ENCODE results near the gene UBASH3B. TPM values are rescaled to one million over a fixed set of nuclear protein-coding genes. Genes with fewer than 3 reads are reported as not detected.
"Not testable (repeated sequence)": the region's sequence is repeated elsewhere in the genome, so short reads cannot be mapped to it uniquely, and the experiment has no call there.

UBASH3B gene, protein sequence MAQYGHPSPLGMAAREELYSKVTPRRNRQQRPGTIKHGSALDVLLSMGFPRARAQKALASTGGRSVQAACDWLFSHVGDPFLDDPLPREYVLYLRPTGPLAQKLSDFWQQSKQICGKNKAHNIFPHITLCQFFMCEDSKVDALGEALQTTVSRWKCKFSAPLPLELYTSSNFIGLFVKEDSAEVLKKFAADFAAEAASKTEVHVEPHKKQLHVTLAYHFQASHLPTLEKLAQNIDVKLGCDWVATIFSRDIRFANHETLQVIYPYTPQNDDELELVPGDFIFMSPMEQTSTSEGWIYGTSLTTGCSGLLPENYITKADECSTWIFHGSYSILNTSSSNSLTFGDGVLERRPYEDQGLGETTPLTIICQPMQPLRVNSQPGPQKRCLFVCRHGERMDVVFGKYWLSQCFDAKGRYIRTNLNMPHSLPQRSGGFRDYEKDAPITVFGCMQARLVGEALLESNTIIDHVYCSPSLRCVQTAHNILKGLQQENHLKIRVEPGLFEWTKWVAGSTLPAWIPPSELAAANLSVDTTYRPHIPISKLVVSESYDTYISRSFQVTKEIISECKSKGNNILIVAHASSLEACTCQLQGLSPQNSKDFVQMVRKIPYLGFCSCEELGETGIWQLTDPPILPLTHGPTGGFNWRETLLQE
- total RNA-seq, result 19.3 and 20.1 TPM in 2 replicates

- Mint-ChIP-seq H3K27ac (peak within 1 kb of the TSS; percentile 81), H3K4me1 (ENCODE audit: low read depth) (peaks cover 9% of the 10 kb centered on the region), H3K4me3 (ENCODE audit: low read depth) (peak within 1 kb of the TSS; percentile 94), H3K27me3 (ENCODE audit: low read depth) (peaks cover 61% of the 10 kb centered on the region), H3K9me3 (no peaks in the 10 kb centered on the region), H3K36me3 (ENCODE audit: low read depth) (peaks cover 7% of the 10 kb centered on the region)
- intact Hi-C loops (cut with micrococcal nuclease), result loop anchor here (1.0 to 2.0 kb wide), 2 partner anchors 41 to 91 kb away; no protein-coding TSS in a partner anchor
- DNase-seq (ENCODE audit: low spot score), result peak; percentile 55
Measured at GRCh38 chr11:122655527-122656072, at the start of gene UBASH3B. Gene UBASH3B, plus strand, starts transcription at chr11:122655722. Its CDS starts 328 bp downstream, at chr11:122656050.

GRCh38 chr11:122607162-122607561 lies 48.4 kb upstream of the UBASH3B start:
- DNase-seq (ENCODE audit: low spot score); intact Hi-C loops (cut with micrococcal nuclease); H3K4me1 Mint-ChIP-seq (ENCODE audit: low read depth); H3K36me3 Mint-ChIP-seq (ENCODE audit: low read depth); H3K4me3 Mint-ChIP-seq (ENCODE audit: low read depth); H3K27me3 Mint-ChIP-seq (ENCODE audit: low read depth); H3K9me3 Mint-ChIP-seq; H3K27ac Mint-ChIP-seq: not testable (repeated sequence)

GRCh38 chr11:122612123-122612824 lies 43.2 kb upstream of the UBASH3B start:
- Mint-ChIP-seq H3K27me3 (ENCODE audit: low read depth) (peaks cover 7% of the 10 kb centered on the region), H3K9me3 (no peaks in the 10 kb centered on the region), H3K27ac (no peak overlapping the region), H3K4me3 (ENCODE audit: low read depth) (no peak overlapping the region), H3K36me3 (ENCODE audit: low read depth) (no peaks in the 10 kb centered on the region), H3K4me1 (ENCODE audit: low read depth) (no peaks in the 10 kb centered on the region)
- intact Hi-C loops (cut with micrococcal nuclease), result no loop called here
- DNase-seq (ENCODE audit: low spot score), result no peak

GRCh38 chr11:122616718-122617117 lies 38.8 kb upstream of the UBASH3B start:
- Mint-ChIP-seq H3K36me3 (ENCODE audit: low read depth) (no peaks in the 10 kb centered on the region), H3K27ac (no peak overlapping the region), H3K9me3 (no peaks in the 10 kb centered on the region), H3K4me3 (ENCODE audit: low read depth) (no peak overlapping the region), H3K4me1 (ENCODE audit: low read depth) (no peaks in the 10 kb centered on the region), H3K27me3 (ENCODE audit: low read depth) (peaks cover 4% of the 10 kb centered on the region)
- intact Hi-C loops (cut with micrococcal nuclease), result no loop called here
- no peak for DNase-seq (ENCODE audit: low spot score)

GRCh38 chr11:122617297-122617696 lies 38.2 kb upstream of the UBASH3B start:
- Mint-ChIP-seq H3K4me1 (ENCODE audit: low read depth) (no peaks in the 10 kb centered on the region), H3K9me3 (no peaks in the 10 kb centered on the region), H3K4me3 (ENCODE audit: low read depth) (no peak overlapping the region), H3K27me3 (ENCODE audit: low read depth) (peaks cover 4% of the 10 kb centered on the region), H3K36me3 (ENCODE audit: low read depth) (no peaks in the 10 kb centered on the region), H3K27ac (no peak overlapping the region)
- DNase-seq (ENCODE audit: low spot score), result no peak
- intact Hi-C loops (cut with micrococcal nuclease), result no loop called here

DNA sequence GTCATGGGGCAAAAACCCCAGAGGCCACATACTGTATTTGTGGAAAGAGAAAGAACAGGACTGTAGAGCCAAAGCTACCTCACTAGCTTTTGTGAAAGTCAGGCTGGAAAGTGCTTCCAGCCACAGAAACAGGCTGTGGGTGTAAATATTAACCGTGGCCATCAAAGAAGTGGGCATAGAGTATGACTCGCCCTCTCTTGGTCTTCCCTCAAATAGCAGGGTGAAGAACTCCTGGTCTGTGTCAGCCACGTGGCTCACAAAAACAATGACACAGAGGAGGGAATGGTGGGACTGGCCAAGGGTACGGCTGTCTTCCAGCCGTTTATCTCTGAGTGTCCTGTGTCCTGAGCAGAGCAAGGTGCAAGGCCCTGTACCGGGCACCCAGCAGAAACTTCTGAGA lies 37.6 kb upstream of the UBASH3B start:
- Mint-ChIP-seq H3K27me3 (ENCODE audit: low read depth) (peaks cover 4% of the 10 kb centered on the region), H3K9me3 (no peaks in the 10 kb centered on the region), H3K4me1 (ENCODE audit: low read depth) (no peaks in the 10 kb centered on the region), H3K27ac (no peak overlapping the region), H3K36me3 (ENCODE audit: low read depth) (no peaks in the 10 kb centered on the region), H3K4me3 (ENCODE audit: low read depth) (no peak overlapping the region)
- intact Hi-C loops (cut with micrococcal nuclease), result no loop called here
- DNase-seq (ENCODE audit: low spot score), result no peak

- H3K36me3 Mint-ChIP-seq (ENCODE audit: low read depth), result no peaks in the 10 kb centered on the region
- DNase-seq (ENCODE audit: low spot score), result no peak
- H3K27ac Mint-ChIP-seq, result no peak overlapping the region
- no peaks in the 10 kb centered on the region for H3K9me3 Mint-ChIP-seq
- H3K27me3 Mint-ChIP-seq (ENCODE audit: low read depth), result peaks cover 4% of the 10 kb centered on the region
- intact Hi-C loops (cut with micrococcal nuclease), result no loop called here
- H3K4me3 Mint-ChIP-seq (ENCODE audit: low read depth), result no peak overlapping the region
- H3K4me1 Mint-ChIP-seq (ENCODE audit: low read depth), result no peaks in the 10 kb centered on the region
Measured at GRCh38 chr11:122618927-122619326, 36.6 kb upstream of the UBASH3B start.

GRCh38 chr11:122619757-122620156 lies 35.8 kb upstream of the UBASH3B start:
- H3K36me3 Mint-ChIP-seq (ENCODE audit: low read depth), result no peaks in the 10 kb centered on the region

GRCh38 chr11:122625501-122625900 lies 30.0 kb upstream of the UBASH3B start:
- not testable (repeated sequence) for H3K27ac Mint-ChIP-seq; H3K36me3 Mint-ChIP-seq (ENCODE audit: low read depth); H3K27me3 Mint-ChIP-seq (ENCODE audit: low read depth); H3K9me3 Mint-ChIP-seq; DNase-seq (ENCODE audit: low spot score); H3K4me1 Mint-ChIP-seq (ENCODE audit: low read depth); H3K4me3 Mint-ChIP-seq (ENCODE audit: low read depth)
- intact Hi-C loops (cut with micrococcal nuclease), result loop anchor here (1.0 to 5.0 kb wide), 2 partner anchors 43 to 133 kb away; no protein-coding TSS in a partner anchor

More at GRCh38 chr11:122619757-122620156, 35.8 kb upstream of the UBASH3B start:
- Mint-ChIP-seq H3K27ac (no peak overlapping the region), H3K9me3 (no peaks in the 10 kb centered on the region), H3K4me1 (ENCODE audit: low read depth) (no peaks in the 10 kb centered on the region), H3K27me3 (ENCODE audit: low read depth) (peaks cover 6% of the 10 kb centered on the region), H3K4me3 (ENCODE audit: low read depth) (no peak overlapping the region)
- no peak for DNase-seq (ENCODE audit: low spot score)
- intact Hi-C loops (cut with micrococcal nuclease), result no loop called here

DNA sequence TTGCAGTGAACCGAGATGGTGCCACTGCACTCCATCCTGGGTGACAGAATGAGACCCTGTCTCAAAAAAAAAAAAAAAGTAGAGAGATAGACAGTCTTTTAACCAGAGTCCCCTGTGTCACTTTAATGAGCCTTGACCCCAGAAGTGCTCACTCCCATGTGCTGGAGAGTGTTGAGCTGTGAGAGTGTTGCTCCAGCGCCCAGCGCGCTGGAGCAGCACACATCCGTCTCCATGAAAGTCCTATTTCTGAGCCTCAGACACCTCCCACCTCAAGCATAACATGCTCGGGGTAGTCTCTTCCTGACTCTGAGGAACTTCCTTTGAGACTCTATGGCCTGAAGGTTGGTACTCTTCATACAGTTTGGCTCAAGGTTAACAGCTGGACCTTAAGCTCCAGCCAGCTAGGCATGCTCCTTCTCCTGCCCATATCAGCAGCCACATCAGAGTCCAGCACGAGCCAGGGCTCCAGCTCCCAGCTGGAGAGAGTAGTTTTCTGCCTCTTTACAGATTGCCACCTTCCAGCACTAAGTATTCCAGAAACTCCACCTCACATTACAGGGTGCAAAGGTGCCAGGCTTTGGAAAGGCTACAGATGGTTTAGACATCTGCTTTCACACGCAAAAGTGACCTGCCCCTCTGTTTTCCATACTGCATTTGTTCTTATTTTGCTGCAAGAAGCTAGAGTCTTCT lies 29.4 kb upstream of the UBASH3B start:
- intact Hi-C loops (cut with micrococcal nuclease), result loop anchor here (1.0 to 5.0 kb wide), 2 partner anchors 44 to 132 kb away; no protein-coding TSS in a partner anchor
- H3K4me3 Mint-ChIP-seq (ENCODE audit: low read depth), result no peak overlapping the region
- H3K36me3 Mint-ChIP-seq (ENCODE audit: low read depth), result no peaks in the 10 kb centered on the region
- no peak for DNase-seq (ENCODE audit: low spot score)
- peaks cover 2% of the 10 kb centered on the region for H3K27me3 Mint-ChIP-seq (ENCODE audit: low read depth)
- no peaks in the 10 kb centered on the region for H3K9me3 Mint-ChIP-seq
- H3K27ac Mint-ChIP-seq, result no peak overlapping the region
- peaks cover 3% of the 10 kb centered on the region for H3K4me1 Mint-ChIP-seq (ENCODE audit: low read depth)

DNA sequence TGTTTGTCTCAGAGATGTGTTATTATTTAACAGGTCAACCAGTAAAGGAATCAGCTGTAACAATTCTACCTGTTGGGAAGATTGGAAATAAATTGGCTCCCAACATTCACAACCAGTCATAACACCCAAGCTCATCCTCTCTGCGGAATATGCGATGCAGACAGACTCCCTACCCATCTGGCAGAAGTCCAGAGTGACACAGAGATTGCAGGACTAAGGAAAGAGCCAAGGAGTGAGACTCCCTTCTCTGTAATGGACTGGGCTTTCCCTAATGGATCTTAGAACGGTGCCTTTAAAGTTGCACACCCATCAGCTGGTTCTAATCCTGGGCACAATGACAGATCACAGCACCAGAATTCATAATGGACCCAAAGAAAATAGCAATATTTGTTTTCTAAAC lies 27.8 kb upstream of the UBASH3B start:
- intact Hi-C loops (cut with micrococcal nuclease), result loop anchor here (2.0 to 5.0 kb wide), 2 partner anchors 45 to 227 kb away; no protein-coding TSS in a partner anchor
- no peaks in the 10 kb centered on the region for H3K36me3 Mint-ChIP-seq (ENCODE audit: low read depth)
- peaks cover 3% of the 10 kb centered on the region for H3K4me1 Mint-ChIP-seq (ENCODE audit: low read depth)
- no peak for DNase-seq (ENCODE audit: low spot score)
- H3K27me3 Mint-ChIP-seq (ENCODE audit: low read depth), result peaks cover 2% of the 10 kb centered on the region
- H3K4me3 Mint-ChIP-seq (ENCODE audit: low read depth), result no peak overlapping the region
- no peak overlapping the region for H3K27ac Mint-ChIP-seq
- no peaks in the 10 kb centered on the region for H3K9me3 Mint-ChIP-seq
